GM12874 (cell line): ENCODE measurements around the gene POLE.
A peak's percentile ranks its signal among the peaks of the same experiment; 100 is the strongest.

Experiments used
- TF ChIP-seq, protein P1 (sequence below): IDR thresholded peaks from 2 replicates; pipeline ENCODE4 v1.5.1; 2011; ENCODE audit warnings: low read depth, mild to moderate bottlenecking, control low read depth, low read length, moderate library complexity; ENCODE audit not compliant: insufficient read depth

The POLE gene

DNA sequence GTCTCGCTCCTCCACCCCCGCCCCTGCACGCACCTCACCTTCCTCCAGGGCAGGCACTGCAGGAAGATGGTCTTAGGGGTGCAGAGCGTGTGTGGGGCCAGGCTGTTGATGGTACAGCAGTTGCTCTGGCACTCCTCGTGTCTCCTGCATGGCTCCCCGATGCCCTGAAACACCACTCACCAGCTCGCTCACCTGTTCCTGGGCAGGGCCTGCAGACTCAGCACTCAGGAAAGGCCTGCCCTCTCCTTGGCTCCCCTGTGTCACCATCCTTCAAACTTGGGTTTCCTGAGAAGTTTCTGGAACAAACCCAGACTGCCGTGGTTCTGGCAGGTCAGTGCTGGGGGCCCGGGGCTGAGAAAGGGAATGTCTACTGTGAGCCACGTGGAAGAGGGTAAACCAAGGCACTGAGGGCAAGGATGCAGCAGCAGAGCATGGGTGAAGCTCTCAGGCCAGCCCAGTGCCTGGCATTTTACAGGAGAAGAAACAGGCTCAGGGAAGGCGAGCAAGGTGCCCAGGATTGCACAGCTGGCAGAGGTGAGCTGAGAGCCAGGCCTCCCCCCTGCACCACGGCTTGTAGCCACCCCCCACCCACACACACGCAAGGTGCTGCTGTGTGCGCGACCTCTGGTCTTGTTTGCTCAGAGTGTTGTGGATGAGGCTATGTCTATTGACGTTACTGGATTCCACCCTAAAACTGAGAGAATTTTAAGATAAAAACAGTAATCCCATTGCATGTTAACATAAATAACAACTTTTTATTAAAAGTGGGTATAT, 82.3 kb downstream of the POLE start:
- TF ChIP-seq, protein P1, sequence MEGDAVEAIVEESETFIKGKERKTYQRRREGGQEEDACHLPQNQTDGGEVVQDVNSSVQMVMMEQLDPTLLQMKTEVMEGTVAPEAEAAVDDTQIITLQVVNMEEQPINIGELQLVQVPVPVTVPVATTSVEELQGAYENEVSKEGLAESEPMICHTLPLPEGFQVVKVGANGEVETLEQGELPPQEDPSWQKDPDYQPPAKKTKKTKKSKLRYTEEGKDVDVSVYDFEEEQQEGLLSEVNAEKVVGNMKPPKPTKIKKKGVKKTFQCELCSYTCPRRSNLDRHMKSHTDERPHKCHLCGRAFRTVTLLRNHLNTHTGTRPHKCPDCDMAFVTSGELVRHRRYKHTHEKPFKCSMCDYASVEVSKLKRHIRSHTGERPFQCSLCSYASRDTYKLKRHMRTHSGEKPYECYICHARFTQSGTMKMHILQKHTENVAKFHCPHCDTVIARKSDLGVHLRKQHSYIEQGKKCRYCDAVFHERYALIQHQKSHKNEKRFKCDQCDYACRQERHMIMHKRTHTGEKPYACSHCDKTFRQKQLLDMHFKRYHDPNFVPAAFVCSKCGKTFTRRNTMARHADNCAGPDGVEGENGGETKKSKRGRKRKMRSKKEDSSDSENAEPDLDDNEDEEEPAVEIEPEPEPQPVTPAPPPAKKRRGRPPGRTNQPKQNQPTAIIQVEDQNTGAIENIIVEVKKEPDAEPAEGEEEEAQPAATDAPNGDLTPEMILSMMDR: no peak

DNA sequence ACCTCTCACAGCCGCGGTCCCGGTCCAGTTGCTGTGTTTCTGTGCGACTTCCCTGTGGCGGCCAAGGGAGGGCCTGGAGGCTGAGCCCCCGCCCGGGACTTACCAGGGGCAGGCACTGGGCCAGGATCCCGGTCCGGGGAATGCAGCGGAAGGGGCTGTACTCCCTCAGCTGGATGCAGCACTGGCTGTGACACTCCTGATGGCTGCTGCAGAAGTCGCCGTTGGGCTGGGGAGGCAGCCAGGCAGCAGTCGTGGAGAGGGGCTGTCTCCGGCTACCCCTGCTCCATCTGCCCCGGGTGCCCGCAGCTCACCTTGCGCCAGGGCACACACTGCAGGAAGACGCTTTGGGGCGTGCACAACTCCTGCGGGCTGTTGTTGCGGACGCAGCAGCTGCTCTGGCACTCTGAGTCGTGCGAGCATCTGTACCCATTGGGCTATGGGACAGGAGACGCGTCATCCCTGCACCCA, 83.0 kb downstream of the POLE start:
- TF ChIP-seq, protein P1: no peak

DNA sequence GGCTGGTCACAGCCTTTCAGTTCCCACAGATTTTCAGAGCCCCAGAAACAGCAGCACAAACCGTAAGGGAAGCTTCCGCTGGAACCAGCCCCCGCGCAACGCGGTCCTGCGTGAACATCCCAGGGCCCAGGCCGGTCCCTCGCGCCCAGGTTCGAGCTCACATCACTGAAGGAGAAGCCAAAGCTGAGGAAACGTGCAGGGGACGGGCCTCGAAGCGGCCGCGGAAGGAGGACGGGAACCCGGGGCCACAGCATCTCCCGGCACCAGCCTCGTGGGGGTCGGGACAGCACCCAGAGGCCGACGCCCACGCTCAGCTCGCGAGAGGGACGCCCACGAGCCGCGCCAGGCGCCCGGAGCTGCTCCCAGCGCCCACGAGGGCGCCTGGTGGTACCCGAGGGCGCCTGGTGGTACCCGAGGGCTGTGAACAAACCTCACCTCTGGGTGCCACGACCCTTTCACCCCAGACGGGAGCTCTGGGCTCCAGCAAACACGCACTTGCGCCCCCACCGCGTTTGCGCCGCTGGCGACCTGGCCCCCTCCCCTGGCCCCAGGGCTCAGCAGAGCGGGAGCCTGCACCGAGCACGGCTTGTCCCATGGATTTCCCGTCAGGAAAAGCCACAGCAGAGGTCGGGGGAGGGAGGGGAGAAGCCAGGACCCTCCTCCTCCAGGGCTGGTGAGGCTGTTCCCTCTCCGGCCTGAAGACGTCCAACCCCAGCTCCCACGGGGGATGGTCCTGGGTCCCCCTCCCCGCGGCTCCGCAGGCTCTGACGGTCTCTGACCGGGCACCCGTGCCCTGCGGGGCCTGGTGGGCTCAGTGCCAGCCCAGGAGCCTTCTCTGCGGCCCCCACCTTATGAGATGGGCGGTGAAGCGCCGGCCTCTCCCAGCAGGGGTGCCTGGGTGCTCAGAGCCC, 83.6 kb downstream of the POLE start:
- TF ChIP-seq, protein P1: no peak

DNA sequence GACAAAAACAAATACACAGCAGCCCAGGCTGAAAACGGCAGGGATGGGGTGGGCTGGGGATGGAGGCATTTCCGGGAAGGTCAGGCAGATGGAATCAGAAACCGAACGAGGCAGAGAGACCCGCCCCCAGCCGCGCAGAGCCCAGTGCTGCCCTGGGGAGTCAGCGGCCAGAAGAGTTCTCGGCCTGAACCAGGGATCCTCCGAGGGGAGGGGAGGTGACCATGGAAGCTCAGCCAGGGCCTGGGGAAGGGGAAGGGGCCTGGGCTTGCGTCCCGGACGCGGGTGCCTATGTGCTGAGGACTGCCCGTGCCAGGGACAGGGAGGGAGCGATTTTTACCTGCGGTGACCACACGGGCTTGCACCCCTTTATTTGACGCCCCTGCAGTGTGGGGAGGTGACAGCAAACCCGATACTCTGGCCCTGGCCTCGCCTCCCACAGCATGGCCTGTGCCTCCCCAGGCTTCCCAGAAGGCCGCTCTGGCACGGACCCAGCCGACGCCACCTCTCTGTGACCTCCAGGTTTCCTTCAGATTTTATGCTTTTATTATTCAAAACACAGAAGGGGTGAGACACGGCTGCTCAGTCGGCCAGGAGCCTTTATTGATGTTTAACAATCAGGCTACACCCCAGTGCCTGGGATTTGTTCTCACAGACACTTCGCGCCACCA, 84.4 kb downstream of the POLE start:
- TF ChIP-seq, protein P1: no peak

DNA sequence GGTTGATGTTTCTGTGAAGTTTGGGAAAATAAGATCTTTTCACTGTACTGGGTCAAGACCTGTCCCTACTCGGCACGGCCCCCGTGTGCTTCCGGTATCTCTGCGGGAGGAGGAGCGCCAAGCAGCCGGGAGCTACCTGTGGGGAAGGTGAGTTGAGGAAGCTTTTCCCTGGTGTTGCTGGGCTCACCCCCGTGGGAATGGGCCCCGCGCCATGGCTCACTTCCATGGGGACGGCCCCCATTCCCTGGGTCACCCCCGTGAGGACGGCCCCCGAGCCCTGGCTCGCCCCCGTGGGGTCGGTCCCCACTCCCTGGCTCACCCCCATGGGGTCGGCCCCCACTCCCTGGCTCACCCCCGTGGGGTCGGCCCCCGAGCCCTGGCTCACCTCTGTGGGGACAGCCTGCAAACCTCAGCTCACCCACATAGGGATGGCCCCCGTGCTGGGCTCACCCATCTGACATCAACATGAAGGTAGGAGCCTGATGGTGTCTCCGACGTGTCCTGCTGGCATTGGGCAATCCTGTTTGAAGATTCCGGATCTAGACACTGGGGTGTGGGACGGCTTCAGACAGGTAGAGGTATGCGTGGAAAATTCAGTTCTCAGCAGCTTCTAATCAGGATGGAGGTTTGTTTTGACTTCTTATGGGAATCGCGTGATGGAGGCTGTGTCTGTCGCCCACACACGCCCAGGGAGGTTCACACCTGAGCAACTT, 85.8 kb downstream of the POLE start:
- TF ChIP-seq, protein P1: no peak

DNA sequence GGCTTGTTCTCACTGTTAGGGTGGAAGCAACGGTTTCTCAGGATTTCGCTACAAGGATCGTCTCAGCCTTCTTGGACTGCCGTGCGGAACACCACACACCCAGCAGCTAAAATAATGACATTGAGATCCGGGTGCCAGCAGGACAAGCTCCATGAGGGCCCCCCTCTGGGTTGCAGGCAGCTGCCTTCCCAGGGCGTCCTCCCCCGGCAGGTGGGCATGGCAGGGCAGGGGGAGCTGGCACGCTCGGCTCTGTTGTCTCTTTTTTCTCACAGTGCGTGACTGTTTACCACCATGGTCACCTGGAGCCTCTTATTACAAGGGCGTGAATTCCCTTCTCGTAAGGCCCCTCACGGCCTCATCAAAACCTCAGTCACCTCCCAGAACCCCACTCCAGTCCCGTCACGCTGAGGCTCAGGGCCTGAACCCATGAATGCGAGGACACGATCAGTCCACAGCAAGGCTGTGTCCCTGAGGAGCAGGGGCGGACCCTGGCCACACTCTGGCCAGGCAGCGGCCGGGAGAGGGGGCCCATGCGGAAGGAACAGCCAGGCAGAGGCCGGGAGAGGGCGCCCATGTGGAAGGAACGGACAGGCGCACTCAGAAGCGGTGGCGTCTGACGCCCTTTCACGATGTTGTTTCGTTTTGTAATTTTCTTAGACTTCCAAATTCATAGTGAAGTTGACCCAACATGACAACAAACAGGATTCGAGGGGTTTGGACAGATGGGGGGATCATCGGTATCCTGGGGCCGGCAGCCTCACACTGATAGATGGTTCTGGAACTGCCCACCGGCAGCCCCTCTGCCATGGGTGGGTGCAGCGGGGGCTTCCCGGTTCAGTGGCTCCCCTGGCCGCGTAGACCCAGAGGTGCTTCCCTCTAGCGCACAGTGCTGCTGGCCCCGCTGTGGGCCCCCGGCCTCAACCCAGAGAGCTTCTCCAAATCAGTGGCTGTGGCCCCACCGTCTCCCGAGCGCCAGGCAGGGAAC, 86.8 kb downstream of the POLE start:
- TF ChIP-seq, protein P1: peak; percentile 64
